Left forelimb (tissue), 1 donor: Measurements from ENCODE around the gene RAG1.

ENCODE experiments used
- DNase-seq: peaks from one replicate; pipeline ENCODE4 v3.0.0-alpha.2; 2018; ENCODE audit warnings: low spot score

Gene RAG1

GRCh38 chr11:36590513-36590912 lies 22.7 kb downstream of the RAG1 start:
- DNase-seq = no peak

- no peak for DNase-seq
Measured at GRCh38 chr11:36591433-36591832, 23.6 kb downstream of the RAG1 start.

- DNase-seq = peak; percentile 78
Measured at GRCh38 chr11:36594316-36594989, 26.6 kb downstream of the RAG1 start, which contains the start of gene IFTAP. IFTAP (plus strand) TSS chr11:36594502; CDS start chr11:36610104, 15,602 bp downstream.

GRCh38 chr11:36596880-36597279 lies 29.1 kb downstream of the RAG1 start:
- DNase-seq = no peak

- no peak for DNase-seq
Measured at GRCh38 chr11:36598051-36598450, 30.2 kb downstream of the RAG1 start, which contains the start of gene RAG2. RAG2 (minus strand) TSS chr11:36598236; CDS start chr11:36594168, 4,068 bp downstream.

GRCh38 chr11:36600180-36600579 lies 32.4 kb downstream of the RAG1 start:
- no peak for DNase-seq

GRCh38 chr11:36601155-36601554 lies 33.3 kb downstream of the RAG1 start:
- no peak for DNase-seq

- DNase-seq = no peak
Measured at GRCh38 chr11:36602135-36602534, 34.3 kb downstream of the RAG1 start.

- DNase-seq = no peak
Measured at GRCh38 chr11:36605221-36606216, 37.7 kb downstream of the RAG1 start.

- no peak for DNase-seq
Measured at GRCh38 chr11:36608491-36609199, 40.8 kb downstream of the RAG1 start.

GRCh38 chr11:36609383-36609782 lies 41.6 kb downstream of the RAG1 start:
- no peak for DNase-seq

- no peak for DNase-seq
Measured at GRCh38 chr11:36615826-36616225, 48.0 kb downstream of the RAG1 start.

- DNase-seq = no peak
Measured at GRCh38 chr11:36617543-36618362, 49.9 kb downstream of the RAG1 start.

- no peak for DNase-seq
Measured at GRCh38 chr11:36618363-36619047, 50.7 kb downstream of the RAG1 start.

GRCh38 chr11:36619502-36619901 lies 51.7 kb downstream of the RAG1 start:
- no peak for DNase-seq

- no peak for DNase-seq
Measured at GRCh38 chr11:36620246-36620645, 52.4 kb downstream of the RAG1 start.

GRCh38 chr11:36622431-36623136 lies 54.8 kb downstream of the RAG1 start:
- DNase-seq = no peak

- no peak for DNase-seq
Measured at GRCh38 chr11:36623494-36623893, 55.7 kb downstream of the RAG1 start.

- DNase-seq = no peak
Measured at GRCh38 chr11:36627006-36627405, 59.2 kb downstream of the RAG1 start.

GRCh38 chr11:36627471-36627870 lies 59.7 kb downstream of the RAG1 start:
- DNase-seq = no peak
